Skin epidermis (tissue), 12 donors: ENCODE results near the gene MAPRE2.

Source experiments
- H3K27ac ChIP-seq, 21 experiments: fragments of 200-600 bp; sonication (generic) in 11 of 21; one replicate each; pipeline ENCODE4 v1.5.0; 2020; ENCODE audit warnings: mild to moderate bottlenecking in 3 of 21, inconsistent platforms in 2 of 21, moderate library complexity in 2 of 21
- H3K4me3 ChIP-seq, 7 experiments: fragments of 200-600 bp; sonication (generic) in 2 of 7; one replicate each; pipeline ENCODE4 v1.5.0; 2020; ENCODE audit warnings: inconsistent platforms in 2 of 7, mild to moderate bottlenecking in 2 of 7, moderate library complexity in 1 of 7

The MAPRE2 gene

DNA sequence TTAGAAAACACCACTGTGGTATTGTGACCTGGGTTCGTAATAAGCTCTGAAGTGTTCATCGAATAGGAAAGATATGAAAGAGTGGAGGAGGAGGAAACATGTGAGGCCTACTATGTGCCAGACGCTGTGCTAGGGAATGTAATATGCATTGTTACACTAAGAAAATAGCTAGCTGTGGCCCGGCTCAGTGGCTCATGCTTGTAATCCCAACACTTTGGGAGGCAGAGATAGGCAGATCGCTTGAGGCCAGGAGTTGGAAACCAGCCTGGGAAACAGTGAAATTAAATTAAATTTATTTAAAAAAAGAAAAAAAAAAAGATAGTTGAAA lies 150.4 kb downstream of the MAPRE2 start:
- Histone ChIP-seq H3K27ac (no peak overlapping the region), H3K4me3 (no peak overlapping the region)

- Histone ChIP-seq H3K4me3 (no peak overlapping the region), H3K27ac (no peak overlapping the region)
These were observed 151.2 kb downstream of the MAPRE2 start for GRCh38 chr18:35192415-35192814.
